Upper lobe of left lung (tissue), 6 donors: ENCODE results near the gene AHSP. TPM values are rescaled to one million over a fixed set of nuclear protein-coding genes. Genes with fewer than 3 reads are reported as not detected.
"Not testable (repeated sequence)": the region's sequence is repeated elsewhere in the genome, so short reads cannot be mapped to it uniquely, and the experiment has no call there.

Source experiments
- ATAC-seq, 2 donors: fragments of 200-7000 bp; cut with Tn5 transposase; one replicate each; pipeline ENCODE4 v1.9.1; 2022; ENCODE audit warnings: mild to moderate bottlenecking in 2 of 2, moderate library complexity in 2 of 2; ENCODE audit not compliant: low FRiP score in 2 of 2
- DNase-seq, 2 donors: peaks; one replicate each; pipeline ENCODE4 v3.0.0-alpha.2; 2019 to 2020
- H3K27ac ChIP-seq, 4 donors: fragments of 200-600 bp; sonication (generic); one replicate each; pipeline ENCODE4 v1.5.1; 2016 to 2019
- H3K27me3 ChIP-seq, 4 donors: fragments of 200-600 bp; sonication (generic); one replicate each; pipeline ENCODE4 v1.5.1; 2017 to 2019
- H3K36me3 ChIP-seq, 4 donors: fragments of 200-600 bp; sonication (generic); one replicate each; pipeline ENCODE4 v1.5.1; 2016 to 2019
- H3K4me1 ChIP-seq, 4 donors: fragments of 200-600 bp; sonication (generic); one replicate each; pipeline ENCODE4 v1.5.1; 2018 to 2019
- H3K4me3 ChIP-seq, 4 donors: fragments of 200-600 bp; sonication (generic); one replicate each; pipeline ENCODE4 v1.5.1; 2017 to 2019; ENCODE audit warnings: mild to moderate bottlenecking in 2 of 4, moderate library complexity in 1 of 4
- H3K9me3 ChIP-seq, 4 donors: fragments of 200-600 bp; sonication (generic); one replicate each; pipeline ENCODE4 v1.5.1; 2018 to 2019
- CTCF ChIP-seq, 6 experiments: fragments of 450-650 bp in 4 of 6; fragments of 200-600 bp in 2 of 6; sonication (generic) in 2 of 6; IDR thresholded peaks; one replicate each; pipeline ENCODE4 v1.5.1; 2016 to 2019; ENCODE audit warnings: antibody characterized with exemption in 6 of 6
- EP300 ChIP-seq, 4 donors: sonication (generic); formaldehyde crosslinking; IDR thresholded peaks; one replicate each; pipeline ENCODE4 v1.5.1; 2017; ENCODE audit warnings: antibody characterized with exemption in 4 of 4, control low read depth in 2 of 4
- POLR2A ChIP-seq, 4 donors: fragments of 450-650 bp; IDR thresholded peaks; one replicate each; pipeline ENCODE4 v1.5.1; 2016 to 2017; ENCODE audit warnings: antibody characterized with exemption in 4 of 4, mild to moderate bottlenecking in 2 of 4
- POLR2AphosphoS5 ChIP-seq, 2 donors: sonication (generic); formaldehyde crosslinking; IDR thresholded peaks; one replicate each; pipeline ENCODE4 v1.5.1; 2017; ENCODE audit warnings: antibody characterized with exemption in 2 of 2
- WGBS, 2 donors: methylation state at CpG; one replicate each; pipeline ENCODE4 v1.1.5; 2017 to 2018; 5-methylcytosine and 5-hydroxymethylcytosine counted together
- total RNA-seq, 6 donors: library from RNA; depleted of rRNA in 4 of 6; stranded (reverse); fragments of >200 nt in 4 of 6; gene quantifications; one replicate each; pipeline versions ENCODE4 v1.1.0 to v1.2.1, GENCODE V29; 2016 to 2021
- donor health status: DM: no; HTN: no; CAD: no; lungs with moderate emphysema.
- donor health status: DM: no; HTN: yes; CAD: no; lungs with severe emphysema.

AHSP gene
- total RNA-seq, 6 donors from 2014 or later = not detected

GRCh38 chr16:31561426-31562233 is 33.9 kb downstream of the AHSP start:
- no peak for DNase-seq
- TF ChIP-seq POLR2AphosphoS5 (IDR thresholded peaks at IDR 0.05) = no peak
- TF ChIP-seq CTCF (IDR thresholded peaks at IDR 0.05) = no peak
- no peak for TF ChIP-seq POLR2A (IDR thresholded peaks at IDR 0.05)
- no peak for TF ChIP-seq EP300 (IDR thresholded peaks at IDR 0.05)
- no peak for ATAC-seq
- Histone ChIP-seq H3K36me3 (no peaks in the 10 kb centered on the region), H3K27ac (no peak overlapping the region), H3K4me3 (no peak overlapping the region), H3K9me3 (no peaks in the 10 kb centered on the region), H3K4me1 (no peaks in the 10 kb centered on the region), H3K27me3 (no peaks in the 10 kb centered on the region)
- WGBS, 2 donors = 78 to 83% methylated on average over 8 of the region's 8 CpGs

DNA sequence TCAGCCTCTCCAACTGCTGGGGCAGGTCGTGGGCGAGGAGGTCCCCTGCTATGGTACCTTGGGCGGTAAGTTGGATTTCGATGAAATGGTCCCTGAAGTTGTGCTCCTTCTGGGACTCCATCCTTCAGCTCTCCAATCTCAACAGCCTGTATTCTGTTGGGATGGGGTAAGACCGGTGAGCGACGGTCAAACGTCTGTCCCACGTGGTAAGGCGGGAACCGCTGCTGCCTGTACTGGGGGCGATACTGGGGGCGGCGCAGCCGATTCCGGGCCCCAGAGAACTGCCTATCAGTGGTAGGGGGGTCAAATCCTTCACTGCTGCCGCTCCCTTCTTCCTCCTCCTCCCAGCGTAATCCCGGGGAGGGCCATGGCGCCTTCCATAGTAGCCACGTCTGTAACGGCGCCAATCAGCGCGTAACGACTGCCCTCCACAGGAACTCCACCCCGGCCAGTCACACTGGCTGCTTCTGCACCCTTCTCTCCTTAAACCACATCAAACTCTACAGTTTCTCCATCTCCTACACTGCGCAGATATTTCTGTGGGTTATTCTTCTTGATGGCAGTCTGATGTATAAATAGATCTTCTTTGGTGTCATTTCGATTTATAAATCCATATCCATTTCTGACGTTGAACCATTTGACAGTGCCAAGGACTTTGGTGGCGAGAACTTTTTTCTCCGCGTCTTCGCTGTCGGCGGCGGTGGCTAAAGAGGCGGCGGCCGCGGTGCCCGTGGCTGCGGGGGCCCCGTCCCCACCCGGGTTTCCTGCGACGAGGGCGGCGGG is 41.1 kb downstream of the AHSP start:
- peaks cover 0 to 17% (median 8%) of the 10 kb centered on the region in 4 donors for H3K4me1 ChIP-seq
- DNase-seq (peak; percentile 50 to 68), ATAC-seq (peak; percentile 38 to 61)
- H3K9me3 ChIP-seq = no peaks in the 10 kb centered on the region
- no peak overlapping the region for H3K27ac ChIP-seq
- peaks cover 0 to 12% (median 6%) of the 10 kb centered on the region in 4 donors for H3K27me3 ChIP-seq
- WGBS, 2 donors = 11 to 18% methylated on average over 20 to 48 of the region's 49 CpGs
- no peaks in the 10 kb centered on the region for H3K36me3 ChIP-seq
- TF ChIP-seq POLR2A (IDR thresholded peaks at IDR 0.05) (no peak), CTCF (IDR thresholded peaks at IDR 0.05) (peak in 2 of 6 experiments; percentile 10 to 11)
- H3K4me3 ChIP-seq = peak overlapping the region in 3 of 4 donors; percentile 38 to 55 (median 41)

DNA sequence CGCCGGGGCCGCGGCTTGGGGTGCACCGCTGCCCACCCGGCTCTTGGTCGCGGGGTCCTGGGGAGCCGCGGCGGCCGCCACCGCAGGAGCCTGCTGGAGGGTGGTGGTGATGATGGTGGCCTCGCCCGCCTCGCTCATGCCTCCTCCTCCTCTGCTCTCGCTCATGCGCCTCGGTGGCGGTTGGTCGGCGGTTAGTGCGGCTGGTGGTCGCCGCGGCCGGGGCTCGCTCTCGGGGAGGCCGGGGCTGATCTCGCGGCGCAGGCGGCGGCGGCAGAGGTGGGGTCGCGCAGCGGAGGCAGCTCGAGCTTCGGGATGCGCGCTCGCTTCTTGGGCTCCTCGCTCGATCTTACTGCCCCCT is 41.6 kb downstream of the AHSP start:
- ATAC-seq = peak in 1 of 2 donors; percentile 42
- peaks cover 0 to 12% (median 6%) of the 10 kb centered on the region in 4 donors for H3K27me3 ChIP-seq
- peaks cover 0 to 17% (median 8%) of the 10 kb centered on the region in 4 donors for H3K4me1 ChIP-seq
- peak overlapping the region in 3 of 4 donors; percentile 38 to 55 (median 41) for H3K4me3 ChIP-seq
- 1 to 3% methylated on average over 19 to 26 of the region's 46 CpGs for WGBS, 2 donors
- H3K9me3 ChIP-seq = no peaks in the 10 kb centered on the region
- no peak for TF ChIP-seq CTCF (IDR thresholded peaks at IDR 0.05)
- no peak for TF ChIP-seq POLR2AphosphoS5 (IDR thresholded peaks at IDR 0.05)
- no peak for TF ChIP-seq POLR2A (IDR thresholded peaks at IDR 0.05)
- TF ChIP-seq EP300 (IDR thresholded peaks at IDR 0.05) = no peak
- peak in 1 of 2 donors; percentile 81 for DNase-seq
- H3K36me3 ChIP-seq = no peaks in the 10 kb centered on the region
- H3K27ac ChIP-seq = no peak overlapping the region

GRCh38 chr16:31572821-31573220 is 45.1 kb downstream of the AHSP start:
- H3K27me3 ChIP-seq = peaks cover 0 to 12% (median 6%) of the 10 kb centered on the region in 4 donors
- TF ChIP-seq CTCF (IDR thresholded peaks at IDR 0.05) (no peak), EP300 (IDR thresholded peaks at IDR 0.05) (no peak), POLR2AphosphoS5 (IDR thresholded peaks at IDR 0.05) (no peak), POLR2A (IDR thresholded peaks at IDR 0.05) (no peak)
- H3K36me3 ChIP-seq = no peaks in the 10 kb centered on the region
- no peak for DNase-seq
- H3K4me1 ChIP-seq = peaks cover 0 to 17% (median 8%) of the 10 kb centered on the region in 4 donors
- WGBS, 2 donors = 50 to 73% methylated on average over 1 of the region's 1 CpG
- H3K4me3 ChIP-seq = no peak overlapping the region
- no peak overlapping the region for H3K27ac ChIP-seq
- H3K9me3 ChIP-seq = peaks cover 0 to 8% (median 4%) of the 10 kb centered on the region in 4 donors
- no peak for ATAC-seq

GRCh38 chr16:31574159-31574558 is 46.5 kb downstream of the AHSP start:
- peaks cover 0 to 13% (median 6%) of the 10 kb centered on the region in 4 donors for H3K9me3 ChIP-seq
- not testable (repeated sequence) for H3K4me1 ChIP-seq, H3K27ac ChIP-seq, H3K36me3 ChIP-seq, DNase-seq, H3K4me3 ChIP-seq, H3K27me3 ChIP-seq, ATAC-seq
- 4 to 27% methylated on average over 1 of the region's 1 CpG for WGBS, 2 donors
